HCT116 (cell line): ENCODE data around the gene NFIA. TPM values are rescaled to one million over a fixed set of nuclear protein-coding genes. Genes with fewer than 3 reads are reported as not detected.

ENCODE experiments used
- ATAC-seq: fragments of 200-7000 bp; cut with Tn5 transposase; 2 replicates; pipeline ENCODE4 v1.9.1; 2020; ENCODE audit warnings: mild to moderate bottlenecking, moderate library complexity
- BruUV-seq: library from RNA; stranded (reverse); fragments of 400-500 nt; replicated peaks from 2 replicates; lab custom pipeline; 2021; lab: Mats Ljungman, UMichigan
- CTCF ChIA-PET: fragments of 300-600 bp; sonication (Branson Sonifier 250); formaldehyde crosslinking; loops from one replicate; lab custom pipeline; 2021; ENCODE audit warnings: antibody characterized with exemption; lab: Charles Lee
- POLR2A ChIA-PET: fragments of 300-600, 350-600 bp; sonication (Branson Sonifier 250); formaldehyde crosslinking; loops from one replicate; lab custom pipeline; 2021; ENCODE audit warnings: antibody characterized with exemption; lab: Charles Lee
- RAD21 ChIA-PET, 2 experiments: fragments of 300-600 bp; sonication (Branson Sonifier 250); formaldehyde crosslinking; loops; one replicate each; lab custom pipeline; 2023; ENCODE audit warnings: low total read pairs in 2 of 2; ENCODE audit not compliant: uncharacterized antibody in 2 of 2, unreplicated experiment in 2 of 2, low non-redundant PET in 1 of 2; lab: Charles Lee
- DNase-seq: peaks from one replicate; pipeline ENCODE4 v3.0.0-alpha.2; 2010; ENCODE audit warnings: low read depth, low spot score
- H2AFZ ChIP-seq: fragments of 200-600 bp; shearing (Covaris generic), sonication (generic); 2 replicates; pipeline ENCODE4 v1.6.1; 2017; ENCODE audit warnings: low read depth, mixed run types, mixed read lengths, antibody characterized with exemption, low read length; ENCODE audit not compliant: poor library complexity, severe bottlenecking
- H3K27ac ChIP-seq: 2 replicates; pipeline ENCODE4 v1.5.1; 2012; ENCODE audit warnings: low read depth, low read length
- H3K27me3 ChIP-seq: fragments of 200-600 bp; sonication (generic); 2 replicates; pipeline ENCODE4 v1.6.1; 2016; ENCODE audit warnings: mixed run types, low read length, mixed read lengths; ENCODE audit not compliant: insufficient read depth
- H3K36me3 ChIP-seq, 2 experiments: fragments of 200-500 bp in 1 of 2; fragments of 200-600 bp in 1 of 2; sonication (Bioruptor generic) in 1 of 2; sonication (generic) in 1 of 2; 2 replicates each; pipeline versions ENCODE4 v1.5.1 to v1.6.1; 2014 to 2016; ENCODE audit warnings: low read length in 2 of 2, inconsistent platforms in 1 of 2, mixed read lengths in 1 of 2, mixed run types in 1 of 2; ENCODE audit not compliant: insufficient read depth in 2 of 2, control insufficient read depth in 1 of 2
- H3K4me1 ChIP-seq, 2 experiments: fragments of 200-600 bp in 1 of 2; sonication (generic) in 1 of 2; 2 replicates each; pipeline versions ENCODE4 v1.5.1 to v1.6.1; 2012 to 2017; ENCODE audit warnings: low read length in 2 of 2, inconsistent platforms in 1 of 2, mild to moderate bottlenecking in 1 of 2, mixed read lengths in 1 of 2, mixed run types in 1 of 2, moderate library complexity in 1 of 2; ENCODE audit not compliant: insufficient read depth in 2 of 2, control insufficient read depth in 1 of 2
- H3K4me2 ChIP-seq: fragments of 200-600 bp; sonication (generic); 2 replicates; pipeline ENCODE4 v1.6.1; 2017; ENCODE audit warnings: mixed run types, low read length, mixed read lengths
- H3K4me3 ChIP-seq, 2 experiments: fragments of 200-600 bp in 1 of 2; sonication (generic) in 1 of 2; replicated peaks in 1 of 2; 2 replicates each; pipeline ENCODE4 v1.5.1; 2011 to 2016; ENCODE audit warnings: low read length in 2 of 2, control low read depth in 1 of 2, low read depth in 1 of 2, mild to moderate bottlenecking in 1 of 2, mixed read lengths in 1 of 2, mixed run types in 1 of 2
- H3K79me2 ChIP-seq: fragments of 200-600 bp; sonication (generic); 2 replicates; pipeline ENCODE4 v1.6.1; 2017; ENCODE audit warnings: mild to moderate bottlenecking, mixed run types, low read length, moderate library complexity, mixed read lengths; ENCODE audit not compliant: insufficient read depth
- H3K9ac ChIP-seq: fragments of 200-600 bp; sonication (generic); 2 replicates; pipeline ENCODE4 v1.6.1; 2016; ENCODE audit warnings: low read length, mixed read lengths
- H3K9me2 ChIP-seq: fragments of 200-600 bp; sonication (generic), shearing (Covaris generic); 2 replicates; pipeline ENCODE4 v1.6.1; 2017; ENCODE audit warnings: mixed run types, mild to moderate bottlenecking, moderate library complexity; ENCODE audit not compliant: insufficient read depth
- H3K9me3 ChIP-seq, 2 experiments: fragments of 200-500 bp in 1 of 2; fragments of 200-600 bp in 1 of 2; sonication (Bioruptor generic) in 1 of 2; sonication (generic) in 1 of 2; 2 replicates each; pipeline ENCODE4 v1.6.1; 2014 to 2017; ENCODE audit warnings: low read length in 2 of 2, mixed read lengths in 2 of 2, inconsistent platforms in 1 of 2, low read depth in 1 of 2, mild to moderate bottlenecking in 1 of 2, mixed run types in 1 of 2, moderate library complexity in 1 of 2; ENCODE audit not compliant: control insufficient read depth in 1 of 2, insufficient read depth in 1 of 2
- H4K20me1 ChIP-seq: fragments of 200-600 bp; sonication (generic), shearing (Covaris generic); 2 replicates; pipeline ENCODE4 v1.6.1; 2017; ENCODE audit warnings: mixed run types, mild to moderate bottlenecking, moderate library complexity; ENCODE audit not compliant: insufficient read depth
- CBX3 ChIP-seq: IDR thresholded peaks from 2 replicates; pipeline ENCODE4 v1.6.1; 2012; ENCODE audit warnings: low read depth
- CEBPB ChIP-seq: IDR thresholded peaks from 2 replicates; pipeline ENCODE4 v1.6.1; 2012; ENCODE audit warnings: low read depth
- EZH2 ChIP-seq: fragments of 200-600 bp; sonication (generic); IDR thresholded peaks from 2 replicates; pipeline ENCODE4 v1.6.1; 2017; ENCODE audit warnings: antibody characterized with exemption, mixed run types
- POLR2A ChIP-seq: IDR thresholded peaks from 2 replicates; pipeline ENCODE4 v1.7.0; 2011; ENCODE audit warnings: borderline replicate concordance; ENCODE audit not compliant: insufficient read depth, insufficient read length; ENCODE audit errors: extremely low read depth
- RAD21 ChIP-seq: IDR thresholded peaks from 2 replicates; pipeline ENCODE4 v1.6.1; 2012; ENCODE audit warnings: low read depth, mild to moderate bottlenecking
- YY1 ChIP-seq: IDR thresholded peaks from 2 replicates; pipeline ENCODE4 v1.6.1; 2011; ENCODE audit warnings: low read length, low read depth, moderate library complexity, mild to moderate bottlenecking; ENCODE audit not compliant: insufficient replicate concordance; ENCODE audit errors: extremely low read depth
- ZFX ChIP-seq: fragments of 450-650 bp; IDR thresholded peaks from 2 replicates; pipeline ENCODE4 v1.6.1; 2017
- ZNF274 ChIP-seq: fragments of 200-500 bp; sonication (Bioruptor generic); IDR thresholded peaks from 2 replicates; pipeline ENCODE4 v1.6.1; 2014; ENCODE audit warnings: mild to moderate bottlenecking, low read depth, low read length, inconsistent platforms
- intact Hi-C: fragments of 100-400 bp; cut with micrococcal nuclease; formaldehyde crosslinking; loops from 2 replicates; pipeline ENCODE4 v1.10.0; 2022
- total RNA-seq: library from RNA; stranded (reverse); gene quantifications from one replicate; pipeline ENCODE4 v1.2.1, GENCODE V29; 2021; ENCODE audit not compliant: unreplicated experiment
- TF ChIP-seq, protein P1 (sequence below): IDR thresholded peaks from 2 replicates; pipeline ENCODE4 v1.6.1; 2012; ENCODE audit warnings: low read depth
- TF ChIP-seq, protein P2 (sequence below): IDR thresholded peaks from 2 replicates; pipeline ENCODE4 v1.6.1; 2011; ENCODE audit warnings: mild to moderate bottlenecking, low read length, moderate library complexity; ENCODE audit not compliant: insufficient replicate concordance; ENCODE audit errors: extremely low read depth

Gene NFIA
- total RNA-seq, 1 experiment from 2014 or later: 17.2 TPM

DNA sequence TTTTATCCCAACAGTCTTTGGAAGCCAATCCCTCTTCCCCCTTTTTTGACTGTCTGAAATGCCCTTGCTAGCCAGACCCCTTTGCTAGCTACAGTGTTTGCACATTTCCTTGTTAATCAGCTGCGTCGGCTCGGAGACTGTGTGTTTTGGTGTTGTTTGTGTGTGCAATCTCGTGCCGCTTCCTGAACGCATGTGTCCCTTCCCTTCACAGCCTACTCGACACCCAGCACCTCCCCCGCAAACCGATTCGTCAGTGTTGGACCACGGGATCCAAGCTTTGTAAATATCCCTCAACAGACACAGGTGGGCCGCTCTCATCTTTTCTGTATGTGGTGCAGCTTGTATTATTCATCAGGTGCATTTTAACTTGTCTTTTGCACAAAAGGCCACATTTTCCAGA, 343.9 kb downstream of the NFIA start:
- H3K27ac ChIP-seq: no peak overlapping the region
- no peak overlapping the region for H2AFZ ChIP-seq
- TF ChIP-seq CEBPB (no peak), YY1 (no peak), RAD21 (no peak), ZFX (no peak), POLR2A (no peak), EZH2 (no peak), ZNF274 (no peak), CBX3 (no peak)
- TF ChIP-seq, protein P1, sequence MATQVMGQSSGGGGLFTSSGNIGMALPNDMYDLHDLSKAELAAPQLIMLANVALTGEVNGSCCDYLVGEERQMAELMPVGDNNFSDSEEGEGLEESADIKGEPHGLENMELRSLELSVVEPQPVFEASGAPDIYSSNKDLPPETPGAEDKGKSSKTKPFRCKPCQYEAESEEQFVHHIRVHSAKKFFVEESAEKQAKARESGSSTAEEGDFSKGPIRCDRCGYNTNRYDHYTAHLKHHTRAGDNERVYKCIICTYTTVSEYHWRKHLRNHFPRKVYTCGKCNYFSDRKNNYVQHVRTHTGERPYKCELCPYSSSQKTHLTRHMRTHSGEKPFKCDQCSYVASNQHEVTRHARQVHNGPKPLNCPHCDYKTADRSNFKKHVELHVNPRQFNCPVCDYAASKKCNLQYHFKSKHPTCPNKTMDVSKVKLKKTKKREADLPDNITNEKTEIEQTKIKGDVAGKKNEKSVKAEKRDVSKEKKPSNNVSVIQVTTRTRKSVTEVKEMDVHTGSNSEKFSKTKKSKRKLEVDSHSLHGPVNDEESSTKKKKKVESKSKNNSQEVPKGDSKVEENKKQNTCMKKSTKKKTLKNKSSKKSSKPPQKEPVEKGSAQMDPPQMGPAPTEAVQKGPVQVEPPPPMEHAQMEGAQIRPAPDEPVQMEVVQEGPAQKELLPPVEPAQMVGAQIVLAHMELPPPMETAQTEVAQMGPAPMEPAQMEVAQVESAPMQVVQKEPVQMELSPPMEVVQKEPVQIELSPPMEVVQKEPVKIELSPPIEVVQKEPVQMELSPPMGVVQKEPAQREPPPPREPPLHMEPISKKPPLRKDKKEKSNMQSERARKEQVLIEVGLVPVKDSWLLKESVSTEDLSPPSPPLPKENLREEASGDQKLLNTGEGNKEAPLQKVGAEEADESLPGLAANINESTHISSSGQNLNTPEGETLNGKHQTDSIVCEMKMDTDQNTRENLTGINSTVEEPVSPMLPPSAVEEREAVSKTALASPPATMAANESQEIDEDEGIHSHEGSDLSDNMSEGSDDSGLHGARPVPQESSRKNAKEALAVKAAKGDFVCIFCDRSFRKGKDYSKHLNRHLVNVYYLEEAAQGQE: no peak
- TF ChIP-seq, protein P2, sequence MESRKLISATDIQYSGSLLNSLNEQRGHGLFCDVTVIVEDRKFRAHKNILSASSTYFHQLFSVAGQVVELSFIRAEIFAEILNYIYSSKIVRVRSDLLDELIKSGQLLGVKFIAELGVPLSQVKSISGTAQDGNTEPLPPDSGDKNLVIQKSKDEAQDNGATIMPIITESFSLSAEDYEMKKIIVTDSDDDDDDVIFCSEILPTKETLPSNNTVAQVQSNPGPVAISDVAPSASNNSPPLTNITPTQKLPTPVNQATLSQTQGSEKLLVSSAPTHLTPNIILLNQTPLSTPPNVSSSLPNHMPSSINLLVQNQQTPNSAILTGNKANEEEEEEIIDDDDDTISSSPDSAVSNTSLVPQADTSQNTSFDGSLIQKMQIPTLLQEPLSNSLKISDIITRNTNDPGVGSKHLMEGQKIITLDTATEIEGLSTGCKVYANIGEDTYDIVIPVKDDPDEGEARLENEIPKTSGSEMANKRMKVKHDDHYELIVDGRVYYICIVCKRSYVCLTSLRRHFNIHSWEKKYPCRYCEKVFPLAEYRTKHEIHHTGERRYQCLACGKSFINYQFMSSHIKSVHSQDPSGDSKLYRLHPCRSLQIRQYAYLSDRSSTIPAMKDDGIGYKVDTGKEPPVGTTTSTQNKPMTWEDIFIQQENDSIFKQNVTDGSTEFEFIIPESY: no peak
- TF ChIP-seq, all 23 proteins: peak for 0
- Histone ChIP-seq H3K4me3 (no peak overlapping the region), H3K27me3 (no peaks in the 10 kb centered on the region), H3K9me3 (no peaks in the 10 kb centered on the region), H3K9me2 (no peaks in the 10 kb centered on the region), H3K36me3 (no peaks in the 10 kb centered on the region), H3K4me2 (no peak overlapping the region), H4K20me1 (no peaks in the 10 kb centered on the region), H3K79me2 (no peaks in the 10 kb centered on the region), H3K9ac (no peak overlapping the region), H3K4me1 (peaks cover 3 to 6% of the 10 kb centered on the region in 2 experiments; a peak in 2 of 4 replicates)
- ChIA-PET RAD21 (no interaction called here), CTCF (no interaction called here), POLR2A (interaction anchor here (0.7 kb wide), 1 partner anchor 306 kb away, joined by 3 read pairs; no protein-coding TSS in a partner anchor)
- intact Hi-C loops: no loop called here
- DNase-seq (no peak), ATAC-seq (no peak)
- no TSS peak for BruUV-seq
